ENCODE results near the gene PHF5A.
A peak's percentile ranks its signal among the peaks of the same experiment; 100 is the strongest.

Gene PHF5A, protein sequence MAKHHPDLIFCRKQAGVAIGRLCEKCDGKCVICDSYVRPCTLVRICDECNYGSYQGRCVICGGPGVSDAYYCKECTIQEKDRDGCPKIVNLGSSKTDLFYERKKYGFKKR

GRCh38 chr22:41468381-41469217 lies at the start of gene PHF5A, which contains the start of gene ACO2:
TSS of gene PHF5A (minus strand) at chr22:41468692. CDS start at chr22:41468653, 39 bp downstream.
TSS of gene ACO2 (plus strand) at chr22:41469117. CDS start at chr22:41469147, 30 bp downstream.
- peak; percentile 99 for DNase-seq

DNA sequence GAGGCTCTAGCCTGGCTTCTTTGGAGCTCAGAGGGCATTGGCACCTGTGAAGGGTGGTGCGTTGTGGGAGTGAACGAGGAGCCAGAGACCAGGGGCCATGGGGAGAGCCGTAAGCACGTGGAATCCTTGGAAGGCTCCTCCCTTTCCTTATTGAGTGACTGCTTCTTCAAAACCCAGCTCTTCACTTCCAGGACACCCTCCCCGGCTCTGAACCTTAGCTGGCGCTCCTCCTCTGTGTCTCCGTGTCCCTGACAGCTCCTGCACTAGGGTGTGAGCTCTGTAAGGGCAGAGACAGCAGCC lies 49.5 kb upstream of the PHF5A start:
- DNase-seq, result no peak

DNA sequence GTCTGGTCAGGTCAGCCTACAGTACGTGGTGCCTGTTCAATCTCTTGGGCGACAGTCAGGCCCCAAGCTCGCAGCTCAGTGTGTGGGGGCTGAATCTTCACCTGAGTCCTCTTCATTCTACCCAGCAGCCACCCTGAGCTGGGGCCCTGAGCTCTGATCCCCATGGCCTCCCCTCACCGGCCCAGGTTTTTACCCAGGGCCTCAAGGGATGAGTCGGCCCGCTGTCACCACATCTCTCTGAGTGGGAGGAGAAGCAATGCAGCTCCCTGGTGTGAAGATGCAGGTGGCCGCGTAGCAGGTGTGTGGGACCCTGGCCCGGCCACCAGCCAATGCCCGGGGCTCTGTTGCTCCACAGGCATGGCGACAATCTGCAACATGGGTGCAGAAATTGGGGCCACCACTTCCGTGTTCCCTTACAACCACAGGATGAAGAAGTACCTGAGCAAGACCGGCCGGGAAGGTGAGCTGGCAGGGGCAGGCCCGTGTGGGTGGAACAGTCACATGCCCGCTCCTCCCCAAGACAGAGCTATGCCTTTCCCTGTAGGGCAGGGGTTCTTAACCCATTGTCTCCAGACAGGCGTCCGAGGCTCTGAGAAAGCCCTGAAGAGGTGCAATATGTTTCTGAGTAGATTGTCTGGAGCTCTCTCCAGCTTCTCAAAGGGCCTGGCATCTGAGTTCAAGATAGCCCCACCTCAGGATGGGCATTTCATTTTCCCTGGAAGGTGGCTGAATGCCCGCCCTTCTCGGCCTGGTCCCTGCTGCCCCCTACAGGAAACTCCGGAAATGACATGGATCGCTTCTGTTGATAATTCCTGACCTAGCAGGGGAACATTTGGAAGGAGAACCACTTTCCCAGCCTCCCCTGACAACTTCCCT lies 48.9 kb upstream of the PHF5A start:
- peak; percentile 47 for DNase-seq

- DNase-seq, result no peak
Observed at GRCh38 chr22:41516462-41516861, 48.0 kb upstream of the PHF5A start.

DNA sequence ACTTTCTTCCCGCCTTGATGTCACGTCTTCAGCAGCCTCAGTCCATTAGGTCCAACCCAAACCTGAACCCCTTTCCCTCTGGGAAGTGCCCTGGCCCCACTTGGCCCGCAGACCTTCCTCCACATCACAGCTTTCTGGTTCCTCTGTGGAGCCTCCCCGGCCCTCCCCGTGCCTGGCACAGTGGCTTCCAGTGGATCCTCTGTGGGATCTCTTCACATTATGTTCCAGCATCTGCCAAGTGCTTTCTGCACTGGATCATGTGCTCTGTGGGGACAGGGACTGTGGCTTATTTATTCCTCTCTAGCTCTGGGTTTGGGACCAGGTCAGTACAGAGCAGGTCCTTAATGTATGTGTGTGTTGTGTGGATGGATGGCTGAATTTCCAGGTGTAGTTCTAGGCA lies 44.9 kb upstream of the PHF5A start:
- DNase-seq, result no peak

DNA sequence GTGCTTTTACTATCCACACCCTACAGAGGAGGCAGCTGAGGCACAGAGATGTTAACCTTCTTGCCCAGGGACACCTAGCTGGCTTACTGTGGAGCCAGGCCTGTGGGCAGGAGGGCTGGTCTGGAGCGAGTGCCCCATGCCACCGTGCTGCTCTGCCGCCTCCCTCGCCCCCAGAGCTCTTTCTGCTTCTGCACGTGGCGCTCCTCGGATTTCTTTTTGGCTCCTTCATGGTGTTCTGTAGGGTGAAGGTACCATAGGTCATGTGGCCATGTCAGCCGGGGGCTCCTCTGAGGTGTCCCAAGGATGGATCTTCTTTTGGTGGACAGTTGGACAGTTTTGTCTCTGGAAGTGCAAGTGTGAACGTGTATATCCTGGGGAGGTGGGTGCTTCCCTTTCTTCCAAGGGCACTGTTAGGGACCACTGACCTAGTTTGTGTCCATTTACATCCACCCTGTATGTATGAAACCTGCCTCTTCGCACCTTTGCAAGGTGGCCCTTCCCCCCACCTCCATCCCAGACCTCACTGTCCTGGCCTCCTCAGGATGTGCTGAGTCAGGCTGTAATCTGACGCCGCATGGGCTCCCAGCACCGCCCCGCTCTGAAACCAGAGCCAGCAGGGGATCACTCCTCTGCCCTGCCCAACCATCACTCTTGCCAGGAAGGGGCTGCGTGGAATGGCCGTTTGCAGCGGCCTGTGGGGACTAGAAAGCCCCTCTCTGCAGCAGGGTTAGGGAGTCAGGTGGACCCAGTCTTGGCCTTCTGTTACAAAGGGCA lies 44.1 kb upstream of the PHF5A start:
- DNase-seq, result no peak

GRCh38 chr22:41511521-41511968 lies 43.1 kb upstream of the PHF5A start:
- DNase-seq, result no peak

- no peak for DNase-seq
Observed at GRCh38 chr22:41508770-41509170, 40.3 kb upstream of the PHF5A start.

DNA sequence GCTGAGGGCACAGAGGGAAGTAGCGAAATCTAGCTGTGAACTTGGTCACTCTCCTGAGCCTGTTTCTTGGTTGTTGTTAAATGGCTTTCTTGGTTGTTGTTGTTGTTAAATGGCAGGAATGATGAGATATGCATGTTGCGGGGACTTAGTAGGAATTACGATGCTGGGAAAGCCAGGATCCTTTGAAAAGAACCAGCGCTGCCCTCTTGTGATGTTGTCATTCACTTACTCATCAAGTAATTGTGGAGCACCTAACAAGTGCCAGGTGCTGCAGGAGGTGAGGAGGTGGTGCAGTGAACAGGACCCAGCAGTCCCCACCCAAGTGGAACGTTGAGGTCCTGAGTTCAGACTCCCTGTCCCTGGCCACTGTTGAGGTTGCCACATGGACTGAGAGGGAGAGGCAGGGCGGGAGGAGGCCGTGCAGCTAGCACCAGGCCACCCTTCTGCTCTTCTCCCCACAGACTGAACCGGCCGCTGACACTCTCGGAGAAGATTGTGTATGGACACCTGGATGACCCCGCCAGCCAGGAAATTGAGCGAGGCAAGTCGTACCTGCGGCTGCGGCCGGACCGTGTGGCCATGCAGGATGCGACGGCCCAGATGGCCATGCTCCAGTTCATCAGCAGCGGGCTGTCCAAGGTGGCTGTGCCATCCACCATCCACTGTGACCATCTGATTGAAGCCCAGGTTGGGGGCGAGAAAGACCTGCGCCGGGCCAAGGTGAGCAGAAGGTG lies 39.0 kb upstream of the PHF5A start:
- no peak for DNase-seq

- DNase-seq, result no peak
Observed at GRCh38 chr22:41505511-41506220, 37.2 kb upstream of the PHF5A start.

- no peak for DNase-seq
Observed at GRCh38 chr22:41504816-41505215, 36.3 kb upstream of the PHF5A start.

GRCh38 chr22:41504397-41504796 lies 35.9 kb upstream of the PHF5A start:
- no peak for DNase-seq

DNA sequence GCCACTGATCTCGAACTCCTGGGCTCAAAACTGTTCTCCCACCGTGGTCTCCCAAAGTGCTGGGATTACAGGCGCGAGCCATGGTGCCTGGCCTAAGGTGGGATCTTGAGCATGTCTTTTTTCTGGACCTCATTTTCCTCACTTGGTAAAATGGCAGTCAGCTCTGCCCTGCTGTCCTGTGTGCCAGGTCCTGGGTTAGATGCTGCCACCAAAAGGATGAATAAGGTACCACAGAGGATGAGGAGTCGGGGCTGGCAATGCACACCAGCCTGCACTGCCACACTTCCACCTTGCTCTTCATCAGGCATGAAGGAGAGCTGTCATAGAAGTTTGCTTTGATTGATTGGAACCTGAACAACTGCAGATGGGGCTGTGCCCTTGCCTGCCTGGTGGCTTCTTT lies 32.7 kb upstream of the PHF5A start:
- no peak for DNase-seq

DNA sequence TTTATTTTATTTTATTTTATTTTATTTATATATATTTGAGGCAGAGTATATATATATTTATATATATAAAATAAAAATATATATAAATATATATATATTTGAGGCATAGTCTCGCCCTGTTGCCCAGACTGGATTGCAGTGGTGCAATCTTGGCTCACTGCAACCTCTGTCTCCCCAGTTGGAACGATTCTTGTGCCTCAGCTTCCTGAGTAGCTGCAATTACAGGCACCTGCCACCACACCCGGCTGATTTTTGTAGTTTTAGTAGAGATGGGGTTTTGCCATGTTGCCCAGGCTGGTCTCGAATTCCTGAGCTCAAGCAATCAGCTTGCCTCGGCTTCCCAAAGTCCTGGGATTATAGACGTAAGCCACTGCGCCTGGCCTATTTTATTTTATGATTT lies 31.8 kb upstream of the PHF5A start:
- DNase-seq, result no peak

DNA sequence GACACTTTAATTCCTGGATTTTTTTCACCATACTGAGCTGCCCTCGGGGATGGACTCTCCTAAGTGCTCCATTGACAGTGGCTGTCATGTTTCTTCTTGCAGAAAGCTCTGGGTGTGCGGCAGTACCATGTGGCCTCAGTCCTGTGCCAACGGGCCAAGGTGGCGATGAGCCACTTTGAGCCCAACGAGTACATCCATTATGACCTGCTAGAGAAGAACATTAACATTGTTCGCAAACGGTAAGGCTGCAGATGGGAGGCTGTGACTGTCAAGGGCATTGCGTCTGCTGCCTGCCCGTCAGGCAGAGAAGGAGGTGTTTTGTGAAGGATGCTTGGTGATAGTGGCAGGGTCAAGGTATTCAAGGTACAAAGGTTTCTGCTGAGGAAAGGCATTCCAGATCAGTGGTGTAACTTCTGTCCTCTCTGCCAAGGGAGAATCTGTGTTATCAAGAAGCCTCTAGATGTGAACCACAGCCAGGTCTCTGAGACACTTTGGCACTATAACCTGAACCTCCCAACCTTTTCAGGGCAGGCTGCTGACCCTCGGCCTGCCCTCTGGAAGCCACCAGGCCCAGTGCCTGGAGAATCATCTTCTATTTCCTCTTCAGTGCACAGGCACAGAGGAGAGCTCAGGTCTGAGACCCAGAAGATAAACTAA lies 31.3 kb upstream of the PHF5A start:
- DNase-seq, result no peak

GRCh38 chr22:41498303-41498835 lies 29.9 kb upstream of the PHF5A start:
- DNase-seq, result no peak

- no peak for DNase-seq
Observed at GRCh38 chr22:41491374-41492100, 23.0 kb upstream of the PHF5A start.

DNA sequence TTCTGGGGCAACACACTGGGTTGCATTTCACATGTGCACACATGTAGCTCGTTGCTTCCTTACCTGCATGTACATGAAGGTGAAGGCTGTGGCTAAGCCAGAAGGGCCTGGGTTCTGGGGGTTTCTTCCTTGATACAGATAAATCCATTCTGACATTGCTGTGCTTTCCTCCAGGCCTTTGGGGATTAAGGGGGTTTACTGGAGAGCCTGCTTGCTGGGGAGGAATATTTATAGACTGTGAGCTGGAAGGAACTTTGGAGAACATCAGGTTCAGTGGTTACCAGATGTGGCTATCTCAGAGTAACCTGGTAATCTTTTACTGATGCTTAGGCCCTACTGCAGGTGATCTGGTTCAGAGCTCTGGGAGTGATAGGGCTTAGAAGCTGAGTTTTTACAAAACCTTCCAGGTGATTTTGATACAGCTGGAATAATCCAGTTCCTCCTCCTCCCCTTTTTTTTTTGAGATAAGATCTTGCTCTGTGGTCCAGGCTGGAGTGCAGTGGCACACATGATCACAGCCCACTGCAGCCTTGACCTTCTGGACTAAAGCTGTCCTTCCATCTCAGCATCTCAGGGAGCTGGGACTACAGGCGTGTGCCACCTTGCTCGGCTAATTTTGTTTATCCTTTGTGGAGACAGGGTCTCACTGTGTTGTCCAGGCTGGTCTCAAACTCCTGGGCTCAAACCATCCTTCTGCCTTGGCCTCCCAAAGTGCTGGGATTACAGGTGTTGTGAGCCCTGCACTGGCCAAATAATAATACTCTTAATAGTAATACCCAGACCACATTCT lies 20.3 kb upstream of the PHF5A start:
- no peak for DNase-seq

GRCh38 chr22:41488076-41488475 lies 19.6 kb upstream of the PHF5A start:
- no peak for DNase-seq

Data from activated T-cell treated with anti-CD3 and anti-CD28 coated beads, Interleukin-2, amount 50 U/mL, for 1 hour (primary cell).